Retina (tissue), 1 donor: ENCODE measurements around the gene KLHDC8A.

Source experiments
- DNase-seq: peaks from one replicate; pipeline ENCODE4 v3.0.0-alpha.2; 2016

The KLHDC8A gene

GRCh38 chr1:205294175-205294917 is 62.4 kb downstream of the KLHDC8A start:
- DNase-seq: no peak

- DNase-seq: no peak
Observed at GRCh38 chr1:205293350-205294074, 63.2 kb downstream of the KLHDC8A start.

- no peak for DNase-seq
Observed at GRCh38 chr1:205291596-205291995, 65.1 kb downstream of the KLHDC8A start.

- DNase-seq: no peak
Observed at GRCh38 chr1:205287767-205288559, 68.8 kb downstream of the KLHDC8A start.

GRCh38 chr1:205287076-205287475 is 69.6 kb downstream of the KLHDC8A start:
- no peak for DNase-seq

- no peak for DNase-seq
Observed at GRCh38 chr1:205286335-205286950, 70.3 kb downstream of the KLHDC8A start.
